ENCODE measurements around the gene CFD.

GRCh38 chr19:844546-844971 is 14.9 kb upstream of the CFD start:
- TF ChIP-seq CTCF (IDR thresholded peaks at IDR 0.05) (no peak), EZH2phosphoT487 (IDR thresholded peaks at IDR 0.05) (no peak)
